K562 (cell line): ENCODE measurements around the gene DUSP28. TPM values are rescaled to one million over a fixed set of nuclear protein-coding genes. Genes with fewer than 3 reads are reported as not detected.

Source experiments
- CBX2 ChIP-seq: fragments of 200-600 bp; sonication (generic); IDR thresholded peaks from one replicate; pipeline ENCODE4 v1.6.1; 2012; ENCODE audit warnings: mild to moderate bottlenecking, low read length, inconsistent platforms; ENCODE audit not compliant: insufficient read depth, poor library complexity, severe bottlenecking
- CXXC5 ChIP-seq: fragments of 250-450 bp; sonication (Bioruptor Pico); IDR thresholded peaks from 2 replicates; pipeline ENCODE4 v1.8.0; 2022; ENCODE audit warnings: inconsistent platforms, mild to moderate bottlenecking, moderate library complexity
- GABPB1 ChIP-seq: sonication (generic); formaldehyde crosslinking; IDR thresholded peaks from 2 replicates; pipeline ENCODE4 v1.8.0; 2022; ENCODE audit warnings: mild to moderate bottlenecking, missing genetic modification reagents
- MXI1 ChIP-seq: IDR thresholded peaks from 2 replicates; pipeline ENCODE4 v1.6.1; 2011; ENCODE audit warnings: low read depth, mild to moderate bottlenecking, improper control_type of control experiment, low read length
- NFIX ChIP-seq: fragments of 250-450 bp; sonication (Bioruptor Pico); IDR thresholded peaks from 2 replicates; pipeline ENCODE4 v1.4.0; 2020; ENCODE audit warnings: low read depth, mild to moderate bottlenecking, moderate library complexity
- POLR3A ChIP-seq: IDR thresholded peaks from 2 replicates; pipeline ENCODE4 v1.6.1; 2011; ENCODE audit warnings: borderline replicate concordance, mild to moderate bottlenecking, moderate library complexity; ENCODE audit not compliant: insufficient read length, insufficient read depth; ENCODE audit errors: extremely low read depth
- SIN3A ChIP-seq, 2 experiments: fragments of 150-350 bp in 1 of 2; IDR thresholded peaks; 2 replicates each; pipeline ENCODE4 v1.6.1; 2011 to 2016; ENCODE audit warnings: borderline replicate concordance in 2 of 2, low read depth in 2 of 2, low read length in 2 of 2, mild to moderate bottlenecking in 2 of 2, moderate library complexity in 2 of 2; ENCODE audit not compliant: control insufficient read depth in 1 of 2
- SMARCA5 ChIP-seq: fragments of 450-650 bp; IDR thresholded peaks from 2 replicates; pipeline ENCODE4 v1.6.1; 2016
- THRAP3 ChIP-seq: fragments of 450-650 bp; IDR thresholded peaks from 2 replicates; pipeline ENCODE4 v1.6.1; 2016; ENCODE audit warnings: mild to moderate bottlenecking, inconsistent platforms, borderline replicate concordance
- TOE1 ChIP-seq, 2 experiments: fragments of 450-650 bp in 1 of 2; sonication (generic) in 1 of 2; formaldehyde crosslinking in 1 of 2; IDR thresholded peaks; 2 replicates each; pipeline versions ENCODE4 v1.7.1 to v1.8.0; 2016 to 2022; ENCODE audit warnings: borderline replicate concordance in 2 of 2, mild to moderate bottlenecking in 2 of 2, antibody characterized with exemption in 1 of 2, inconsistent platforms in 1 of 2, low read depth in 1 of 2, missing genetic modification reagents in 1 of 2, moderate library complexity in 1 of 2
- ZNF146 ChIP-seq: IDR thresholded peaks from one replicate; pipeline ENCODE4 v1.6.1; 2018; ENCODE audit warnings: missing compliant biosample characterization; ENCODE audit not compliant: unreplicated experiment
- ZNF239 ChIP-seq: fragments of 250-450 bp; sonication (Bioruptor Pico); IDR thresholded peaks from 2 replicates; pipeline ENCODE4 v1.4.0; 2020; ENCODE audit warnings: mild to moderate bottlenecking
- ZNF408 ChIP-seq: fragments of 250-450 bp; sonication (Bioruptor Pico); IDR thresholded peaks from 2 replicates; pipeline ENCODE4 v1.4.0; 2020; ENCODE audit warnings: low read depth, mild to moderate bottlenecking, moderate library complexity
- ZNF436 ChIP-seq: fragments of 250-450, 450-650 bp; sonication (Bioruptor Pico); formaldehyde crosslinking; IDR thresholded peaks from 2 replicates; pipeline ENCODE4 v1.7.0; 2020; ENCODE audit warnings: mild to moderate bottlenecking
- polyA plus RNA-seq, 8 experiments: library from polyadenylated mRNA; depleted of rRNA in 4 of 8; stranded (reverse) in 5 of 8; unstranded in 3 of 8; fragments of >200 nt; fragmentation: Nextera tagmentation in 2 of 8; fragmentation: Illumina TruSeq in 1 of 8; extraction: Ambion mirVana in 2 of 8; extraction: Trizol in 1 of 8; gene quantifications; 2 replicates each; pipeline versions ENCODE4 v1.2.1 to v1.2.3, GENCODE V29; 2011 to 2014; ENCODE audit warnings: inconsistent platforms in 1 of 8, missing spikeins in 1 of 8
- total RNA-seq, 7 experiments: library from RNA; depleted of rRNA in 6 of 7; stranded (reverse); fragments of >200 nt in 6 of 7; fragmentation: Illumina TruSeq in 2 of 7; extraction: Trizol in 2 of 7; gene quantifications; 2 replicates each; pipeline versions ENCODE4 v1.2.1 to v1.2.3, GENCODE V29; 2011 to 2021; ENCODE audit warnings: low replicate concordance in 1 of 7
- TF ChIP-seq, protein P1 (sequence below): fragments of 450-650 bp; IDR thresholded peaks from 2 replicates; pipeline ENCODE4 v1.7.0; 2016; ENCODE audit warnings: borderline replicate concordance
- TF ChIP-seq, protein P2 (sequence below): fragments of 450-650 bp; IDR thresholded peaks from 2 replicates; pipeline ENCODE4 v1.7.1; 2018; ENCODE audit warnings: mild to moderate bottlenecking, low read depth; ENCODE audit not compliant: partially characterized antibody
- TF ChIP-seq, protein P3 (sequence below): fragments of 450-650 bp; IDR thresholded peaks from 2 replicates; pipeline ENCODE4 v1.6.1; 2016; ENCODE audit warnings: mild to moderate bottlenecking
- TF ChIP-seq, protein P4 (sequence below): fragments of 250-450 bp; sonication (Bioruptor Pico); IDR thresholded peaks from 2 replicates; pipeline ENCODE4 v1.4.0; 2020; ENCODE audit warnings: mild to moderate bottlenecking

DUSP28 gene
- total and polyA plus RNA-seq, 9 of the 15 experiments (the other 6 are each of a cell fraction or from before 2014, with no cell fraction given), result 2.8 to 8.1 (median 4.2) TPM

DNA sequence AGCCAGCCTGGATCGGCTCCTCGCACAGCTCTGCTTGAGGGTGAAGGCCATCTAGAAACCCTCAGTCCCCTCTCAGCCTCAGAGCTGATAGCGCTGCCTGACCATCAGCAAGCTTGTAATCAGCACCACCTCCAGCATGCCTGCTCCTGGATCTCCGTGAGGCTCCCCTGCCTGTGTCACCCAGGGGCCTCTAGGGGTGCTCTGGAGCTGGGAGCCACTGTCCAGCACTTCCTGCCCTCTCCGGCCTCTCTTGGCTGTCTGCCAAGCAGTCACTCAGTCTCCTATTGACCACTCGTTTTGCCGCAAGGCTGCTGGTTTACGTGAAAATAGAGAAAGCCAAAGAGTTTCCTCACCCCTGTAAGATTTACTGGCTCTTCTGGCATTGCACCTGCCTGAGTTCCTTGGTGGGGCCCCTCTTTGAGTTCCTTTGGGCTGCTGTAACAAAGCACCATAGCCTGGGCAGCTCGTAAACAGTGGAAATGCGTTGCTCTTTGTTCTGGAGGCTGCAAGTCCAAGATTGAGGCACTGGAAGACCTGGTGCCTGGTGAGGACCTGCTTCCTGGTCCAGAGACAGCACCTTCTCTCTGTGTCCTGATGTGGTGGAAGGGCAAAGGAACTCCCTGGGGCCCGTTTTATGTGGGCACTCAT, 44.3 kb downstream of the DUSP28 start (continued):
- 0 out of 2 replicates have a peak, but pooled peaks have one; percentile 37 for TF ChIP-seq TOE1 (IDR thresholded peaks at IDR 0.05; ENCODE audit: borderline replicate concordance)
- TF ChIP-seq TOE1 (CRISPR knock-in tag; IDR thresholded peaks at IDR 0.05; ENCODE audit: borderline replicate concordance, low read depth), result no peak
- no peak for TF ChIP-seq ZNF239 (CRISPR knock-in tag)
- TF ChIP-seq CXXC5 (CRISPR knock-in tag), result 0 out of 2 replicates have a peak, but pooled peaks have one; percentile 22
- no peak for TF ChIP-seq ZNF408 (CRISPR knock-in tag)
- no peak for TF ChIP-seq THRAP3
- TF ChIP-seq SIN3A (IDR thresholded peaks at IDR 0.05; ENCODE audit: borderline replicate concordance in 2 of 2, control insufficient read depth in 1 of 2, low read depth in 2 of 2, low read length in 2 of 2), result no peak
- TF ChIP-seq, protein P1, sequence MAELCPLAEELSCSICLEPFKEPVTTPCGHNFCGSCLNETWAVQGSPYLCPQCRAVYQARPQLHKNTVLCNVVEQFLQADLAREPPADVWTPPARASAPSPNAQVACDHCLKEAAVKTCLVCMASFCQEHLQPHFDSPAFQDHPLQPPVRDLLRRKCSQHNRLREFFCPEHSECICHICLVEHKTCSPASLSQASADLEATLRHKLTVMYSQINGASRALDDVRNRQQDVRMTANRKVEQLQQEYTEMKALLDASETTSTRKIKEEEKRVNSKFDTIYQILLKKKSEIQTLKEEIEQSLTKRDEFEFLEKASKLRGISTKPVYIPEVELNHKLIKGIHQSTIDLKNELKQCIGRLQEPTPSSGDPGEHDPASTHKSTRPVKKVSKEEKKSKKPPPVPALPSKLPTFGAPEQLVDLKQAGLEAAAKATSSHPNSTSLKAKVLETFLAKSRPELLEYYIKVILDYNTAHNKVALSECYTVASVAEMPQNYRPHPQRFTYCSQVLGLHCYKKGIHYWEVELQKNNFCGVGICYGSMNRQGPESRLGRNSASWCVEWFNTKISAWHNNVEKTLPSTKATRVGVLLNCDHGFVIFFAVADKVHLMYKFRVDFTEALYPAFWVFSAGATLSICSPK, result no peak
- no peak for TF ChIP-seq SMARCA5
- TF ChIP-seq ZNF146 (CRISPR knock-in tag), result no peak
- TF ChIP-seq, protein P2, sequence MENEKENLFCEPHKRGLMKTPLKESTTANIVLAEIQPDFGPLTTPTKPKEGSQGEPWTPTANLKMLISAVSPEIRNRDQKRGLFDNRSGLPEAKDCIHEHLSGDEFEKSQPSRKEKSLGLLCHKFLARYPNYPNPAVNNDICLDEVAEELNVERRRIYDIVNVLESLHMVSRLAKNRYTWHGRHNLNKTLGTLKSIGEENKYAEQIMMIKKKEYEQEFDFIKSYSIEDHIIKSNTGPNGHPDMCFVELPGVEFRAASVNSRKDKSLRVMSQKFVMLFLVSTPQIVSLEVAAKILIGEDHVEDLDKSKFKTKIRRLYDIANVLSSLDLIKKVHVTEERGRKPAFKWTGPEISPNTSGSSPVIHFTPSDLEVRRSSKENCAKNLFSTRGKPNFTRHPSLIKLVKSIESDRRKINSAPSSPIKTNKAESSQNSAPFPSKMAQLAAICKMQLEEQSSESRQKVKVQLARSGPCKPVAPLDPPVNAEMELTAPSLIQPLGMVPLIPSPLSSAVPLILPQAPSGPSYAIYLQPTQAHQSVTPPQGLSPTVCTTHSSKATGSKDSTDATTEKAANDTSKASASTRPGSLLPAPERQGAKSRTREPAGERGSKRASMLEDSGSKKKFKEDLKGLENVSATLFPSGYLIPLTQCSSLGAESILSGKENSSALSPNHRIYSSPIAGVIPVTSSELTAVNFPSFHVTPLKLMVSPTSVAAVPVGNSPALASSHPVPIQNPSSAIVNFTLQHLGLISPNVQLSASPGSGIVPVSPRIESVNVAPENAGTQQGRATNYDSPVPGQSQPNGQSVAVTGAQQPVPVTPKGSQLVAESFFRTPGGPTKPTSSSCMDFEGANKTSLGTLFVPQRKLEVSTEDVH, result peak; percentile 31
- peak; percentile 84 for TF ChIP-seq NFIX (CRISPR knock-in tag)
- no peak for TF ChIP-seq MXI1
- TF ChIP-seq POLR3A, result no peak
- TF ChIP-seq GABPB1 (CRISPR knock-in tag), result peak; percentile 81
- TF ChIP-seq, protein P3, sequence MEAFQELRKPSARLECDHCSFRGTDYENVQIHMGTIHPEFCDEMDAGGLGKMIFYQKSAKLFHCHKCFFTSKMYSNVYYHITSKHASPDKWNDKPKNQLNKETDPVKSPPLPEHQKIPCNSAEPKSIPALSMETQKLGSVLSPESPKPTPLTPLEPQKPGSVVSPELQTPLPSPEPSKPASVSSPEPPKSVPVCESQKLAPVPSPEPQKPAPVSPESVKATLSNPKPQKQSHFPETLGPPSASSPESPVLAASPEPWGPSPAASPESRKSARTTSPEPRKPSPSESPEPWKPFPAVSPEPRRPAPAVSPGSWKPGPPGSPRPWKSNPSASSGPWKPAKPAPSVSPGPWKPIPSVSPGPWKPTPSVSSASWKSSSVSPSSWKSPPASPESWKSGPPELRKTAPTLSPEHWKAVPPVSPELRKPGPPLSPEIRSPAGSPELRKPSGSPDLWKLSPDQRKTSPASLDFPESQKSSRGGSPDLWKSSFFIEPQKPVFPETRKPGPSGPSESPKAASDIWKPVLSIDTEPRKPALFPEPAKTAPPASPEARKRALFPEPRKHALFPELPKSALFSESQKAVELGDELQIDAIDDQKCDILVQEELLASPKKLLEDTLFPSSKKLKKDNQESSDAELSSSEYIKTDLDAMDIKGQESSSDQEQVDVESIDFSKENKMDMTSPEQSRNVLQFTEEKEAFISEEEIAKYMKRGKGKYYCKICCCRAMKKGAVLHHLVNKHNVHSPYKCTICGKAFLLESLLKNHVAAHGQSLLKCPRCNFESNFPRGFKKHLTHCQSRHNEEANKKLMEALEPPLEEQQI, result no peak
- TF ChIP-seq CBX2, result no peak
- no peak for TF ChIP-seq ZNF436 (CRISPR knock-in tag)
- TF ChIP-seq, protein P4, sequence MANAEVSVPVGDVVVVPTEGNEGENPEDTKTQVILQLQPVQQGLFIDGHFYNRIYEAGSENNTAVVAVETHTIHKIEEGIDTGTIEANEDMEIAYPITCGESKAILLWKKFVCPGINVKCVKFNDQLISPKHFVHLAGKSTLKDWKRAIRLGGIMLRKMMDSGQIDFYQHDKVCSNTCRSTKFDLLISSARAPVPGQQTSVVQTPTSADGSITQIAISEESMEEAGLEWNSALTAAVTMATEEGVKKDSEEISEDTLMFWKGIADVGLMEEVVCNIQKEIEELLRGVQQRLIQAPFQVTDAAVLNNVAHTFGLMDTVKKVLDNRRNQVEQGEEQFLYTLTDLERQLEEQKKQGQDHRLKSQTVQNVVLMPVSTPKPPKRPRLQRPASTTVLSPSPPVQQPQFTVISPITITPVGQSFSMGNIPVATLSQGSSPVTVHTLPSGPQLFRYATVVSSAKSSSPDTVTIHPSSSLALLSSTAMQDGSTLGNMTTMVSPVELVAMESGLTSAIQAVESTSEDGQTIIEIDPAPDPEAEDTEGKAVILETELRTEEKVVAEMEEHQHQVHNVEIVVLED (CRISPR knock-in tag), result no peak
